AG04450 (cell line): ENCODE measurements around the gene PTPN3. TPM values are rescaled to one million over a fixed set of nuclear protein-coding genes. Genes with fewer than 3 reads are reported as not detected.

Source experiments
- CTCF ChIA-PET: fragments of 300-600, 350-600 bp; formaldehyde crosslinking; extraction: SDS; loops from one replicate; lab custom pipeline; 2022; ENCODE audit warnings: antibody characterized with exemption, inconsistent platforms; lab: Charles Lee
- POLR2A ChIA-PET: fragments of 350-600 bp; formaldehyde crosslinking; extraction: SDS; loops from one replicate; lab custom pipeline; 2021; ENCODE audit warnings: antibody characterized with exemption, inconsistent platforms; lab: Yijun Ruan, JAX
- DNase-seq: peaks from one replicate; pipeline ENCODE4 v3.0.0-alpha.2; 2011; ENCODE audit warnings: low read depth, low spot score
- H3K27ac ChIP-seq: one replicate; pipeline ENCODE4 v1.5.1; 2012; ENCODE audit warnings: low read depth, low read length, control low read depth
- H3K27me3 ChIP-seq: one replicate; pipeline ENCODE4 v1.6.0; 2012; ENCODE audit warnings: low read length; ENCODE audit not compliant: control insufficient read depth, insufficient read depth
- H3K4me3 ChIP-seq: 2 replicates; pipeline ENCODE4 v1.5.1; 2011; ENCODE audit warnings: mild to moderate bottlenecking, low read depth, low read length, control low read depth
- H3K9me3 ChIP-seq: 2 replicates; pipeline ENCODE4 v1.5.1; 2012; ENCODE audit warnings: low read length; ENCODE audit not compliant: control insufficient read depth, insufficient read depth
- polyA plus RNA-seq: library from polyadenylated mRNA; depleted of rRNA; stranded (reverse); fragments of >200 nt; gene quantifications from 2 replicates; pipeline ENCODE4 v1.2.3, GENCODE V29; 2011
- TF ChIP-seq, protein P1 (sequence below): IDR thresholded peaks from 2 replicates; pipeline ENCODE4 v1.5.1; 2011; ENCODE audit warnings: low read depth, low read length, control low read depth, inconsistent platforms

The PTPN3 gene
- polyA plus RNA-seq, 1 experiment, result 1.4 TPM

DNA sequence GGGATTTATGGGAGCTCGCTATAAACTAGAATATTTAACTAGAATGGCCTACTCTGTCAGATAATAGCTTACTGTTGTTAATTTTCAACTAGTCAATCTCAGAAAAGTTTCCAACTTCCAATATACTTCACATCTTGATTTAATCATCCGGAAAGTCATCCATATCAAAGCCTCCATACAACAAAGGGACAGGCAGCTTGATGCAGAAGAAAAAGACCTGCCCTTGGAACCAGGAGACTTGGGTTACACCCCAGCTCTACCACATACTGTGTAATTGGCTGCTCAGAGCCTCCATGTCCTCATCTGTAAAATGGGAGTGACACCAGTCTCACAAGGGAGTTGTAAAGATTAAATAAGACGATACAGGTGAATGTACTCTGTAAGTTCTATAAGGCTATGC is 1.9 kb downstream of the PTPN3 start:
- Histone ChIP-seq H3K27me3 (peaks cover 50% of the 10 kb centered on the region), H3K9me3 (no peaks in the 10 kb centered on the region; the same call in 1 of the 2 replicates)
- CTCF ChIA-PET, result interaction anchor here (1.6 kb wide), 1 partner anchor 27 kb away, joined by 5 read pairs; no protein-coding TSS in a partner anchor

DNA sequence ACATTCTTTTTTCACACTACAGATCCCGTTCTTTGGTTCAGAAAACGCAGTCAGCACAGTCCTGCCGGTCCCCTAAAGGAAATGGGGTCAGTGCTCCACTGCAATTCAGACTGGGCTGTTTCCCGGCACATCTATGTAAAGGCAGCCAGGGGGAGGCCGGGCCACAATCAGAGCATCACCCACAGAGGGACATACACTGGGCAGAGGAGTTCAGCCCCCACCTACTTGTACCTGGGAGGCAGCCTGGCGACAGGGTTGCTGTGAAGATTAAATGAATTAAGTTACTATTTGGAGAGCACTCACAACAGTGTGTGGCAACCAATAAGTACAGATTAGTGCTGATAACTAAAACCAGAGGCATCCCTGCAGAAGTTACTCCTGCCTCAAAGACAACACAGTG is 4.5 kb downstream of the PTPN3 start:
- no peak for DNase-seq
- ChIA-PET CTCF (no interaction called here), POLR2A (no interaction called here)
- Histone ChIP-seq H3K27ac (no peak overlapping the region), H3K27me3 (peaks cover 29% of the 10 kb centered on the region), H3K4me3 (no peak overlapping the region), H3K9me3 (no peaks in the 10 kb centered on the region; the same call in 1 of the 2 replicates)
- TF ChIP-seq, protein P1, sequence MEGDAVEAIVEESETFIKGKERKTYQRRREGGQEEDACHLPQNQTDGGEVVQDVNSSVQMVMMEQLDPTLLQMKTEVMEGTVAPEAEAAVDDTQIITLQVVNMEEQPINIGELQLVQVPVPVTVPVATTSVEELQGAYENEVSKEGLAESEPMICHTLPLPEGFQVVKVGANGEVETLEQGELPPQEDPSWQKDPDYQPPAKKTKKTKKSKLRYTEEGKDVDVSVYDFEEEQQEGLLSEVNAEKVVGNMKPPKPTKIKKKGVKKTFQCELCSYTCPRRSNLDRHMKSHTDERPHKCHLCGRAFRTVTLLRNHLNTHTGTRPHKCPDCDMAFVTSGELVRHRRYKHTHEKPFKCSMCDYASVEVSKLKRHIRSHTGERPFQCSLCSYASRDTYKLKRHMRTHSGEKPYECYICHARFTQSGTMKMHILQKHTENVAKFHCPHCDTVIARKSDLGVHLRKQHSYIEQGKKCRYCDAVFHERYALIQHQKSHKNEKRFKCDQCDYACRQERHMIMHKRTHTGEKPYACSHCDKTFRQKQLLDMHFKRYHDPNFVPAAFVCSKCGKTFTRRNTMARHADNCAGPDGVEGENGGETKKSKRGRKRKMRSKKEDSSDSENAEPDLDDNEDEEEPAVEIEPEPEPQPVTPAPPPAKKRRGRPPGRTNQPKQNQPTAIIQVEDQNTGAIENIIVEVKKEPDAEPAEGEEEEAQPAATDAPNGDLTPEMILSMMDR, result no peak

More for the DNA sequence above, 1.9 kb downstream of the PTPN3 start:
- no peak for DNase-seq
- TF ChIP-seq, protein P1, result no peak
- POLR2A ChIA-PET, result no interaction called here
- H3K27ac ChIP-seq, result no peak overlapping the region
- no peak overlapping the region for H3K4me3 ChIP-seq

DNA sequence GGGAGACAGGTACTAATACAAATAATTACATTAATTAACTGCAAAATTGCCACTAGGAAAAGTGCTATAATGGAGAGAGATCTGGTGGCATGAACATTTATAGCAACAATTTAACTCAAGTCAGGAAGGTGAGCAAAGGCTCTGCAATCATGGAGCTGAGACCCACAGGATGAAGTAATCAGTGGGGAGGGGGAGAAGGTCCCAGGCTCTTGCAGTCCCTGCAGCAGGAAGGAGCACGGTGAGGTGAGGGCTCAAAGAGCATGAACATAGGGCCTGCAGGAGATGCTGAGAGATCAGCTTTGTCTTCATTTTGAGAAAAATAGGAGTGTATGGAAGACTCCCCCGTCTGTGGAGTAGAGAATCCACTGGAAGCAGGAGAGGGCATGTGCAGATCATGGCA is 6.5 kb downstream of the PTPN3 start:
- TF ChIP-seq, protein P1, result no peak
- CTCF ChIA-PET, result no interaction called here
- Histone ChIP-seq H3K27ac (no peak overlapping the region), H3K27me3 (peaks cover 18% of the 10 kb centered on the region), H3K4me3 (no peak overlapping the region), H3K9me3 (no peaks in the 10 kb centered on the region)
- POLR2A ChIA-PET, result no interaction called here
- no peak for DNase-seq

DNA sequence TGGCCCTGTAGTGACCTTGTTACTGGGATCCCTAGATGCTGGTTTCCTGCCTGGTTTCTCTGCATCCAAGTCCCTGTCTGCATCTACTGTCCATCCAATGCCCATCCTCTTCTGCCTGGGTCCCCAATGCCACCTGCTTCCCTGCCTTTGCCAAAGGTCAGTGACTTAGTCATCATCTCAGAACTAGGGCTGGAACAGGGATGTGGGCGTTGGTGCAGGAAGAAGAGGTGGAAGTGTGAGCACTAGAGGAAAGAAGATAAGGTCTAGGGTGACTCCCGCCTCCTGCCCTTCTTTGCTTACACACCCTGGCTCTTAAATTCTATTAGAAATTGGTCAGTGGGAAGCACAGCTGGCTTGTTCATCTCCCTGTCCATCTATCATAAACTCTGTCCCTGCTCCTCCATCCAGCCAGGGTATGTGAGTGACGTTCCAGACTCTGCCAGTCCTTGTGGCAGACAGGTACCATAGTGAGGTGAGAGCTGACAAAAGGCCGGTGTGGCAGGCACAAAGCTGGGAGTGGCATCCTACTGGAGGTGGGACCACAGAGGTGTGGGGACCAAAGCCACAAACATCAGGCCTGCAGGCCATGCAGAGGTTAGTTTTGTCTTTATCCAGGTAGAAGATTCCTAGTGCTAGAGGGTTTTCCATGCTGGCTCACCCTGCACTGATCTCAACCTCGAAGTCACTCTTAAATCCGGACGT is 9.2 kb downstream of the PTPN3 start:
- H3K27ac ChIP-seq, result no peak overlapping the region
- no peak for DNase-seq
- TF ChIP-seq, protein P1, result no peak
- POLR2A ChIA-PET, result no interaction called here
- CTCF ChIA-PET, result no interaction called here
- H3K9me3 ChIP-seq, result no peaks in the 10 kb centered on the region
- H3K4me3 ChIP-seq, result no peak overlapping the region
- peaks cover 4% of the 10 kb centered on the region for H3K27me3 ChIP-seq

DNA sequence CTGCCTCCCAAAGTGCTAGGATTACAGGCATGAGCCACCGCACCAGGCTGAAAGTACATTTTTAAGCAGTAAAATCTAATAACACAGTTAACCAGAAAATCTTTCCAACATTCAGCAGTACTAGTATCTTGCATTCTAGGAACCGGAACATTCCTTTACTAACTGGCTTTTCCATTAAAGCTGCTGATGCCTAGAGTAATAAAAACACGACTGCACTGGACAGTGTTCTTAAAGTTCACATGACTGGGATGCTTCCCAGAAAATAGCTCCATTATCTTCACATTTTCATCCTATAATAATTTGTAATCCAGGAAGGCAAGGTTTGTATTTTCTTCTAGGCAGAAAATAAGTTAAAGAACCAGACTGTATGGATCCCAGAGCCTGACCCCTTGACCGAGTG is 9.8 kb downstream of the PTPN3 start:
- POLR2A ChIA-PET, result no interaction called here
- Histone ChIP-seq H3K27me3 (peaks cover 4% of the 10 kb centered on the region), H3K9me3 (no peaks in the 10 kb centered on the region), H3K4me3 (no peak overlapping the region), H3K27ac (no peak overlapping the region)
- CTCF ChIA-PET, result no interaction called here
- no peak for DNase-seq
- TF ChIP-seq, protein P1, result no peak
